Keratinocyte (primary cell): ENCODE measurements around the gene MSL1.

ENCODE experiments used
- CTCF ChIP-seq, 3 experiments: IDR thresholded peaks in 1 of 3; conservative IDR thresholded peaks in 1 of 3; optimal IDR thresholded peaks in 1 of 3; 2 replicates in 2 of 3; 3 replicates in 1 of 3; pipeline versions ENCODE3 to v1.5.1; 2011; ENCODE audit warnings: low read length in 3 of 3, mild to moderate bottlenecking in 3 of 3, moderate library complexity in 2 of 3, control low read depth in 1 of 3, inconsistent platforms in 1 of 3; ENCODE audit not compliant: insufficient read depth in 2 of 3; ENCODE audit errors: extremely low read depth in 1 of 3
- EZH2 ChIP-seq: IDR thresholded peaks from one replicate; pipeline ENCODE4 v1.6.1; 2012; ENCODE audit warnings: inconsistent platforms, mild to moderate bottlenecking, low read length, moderate library complexity

- TF ChIP-seq CTCF (optimal IDR thresholded peaks at IDR 0.05 in 1 of 3, IDR thresholded peaks at IDR 0.05 in 1 of 3, conservative IDR thresholded peaks at IDR 0.05 in 1 of 3; ENCODE audit: extremely low read depth in 1 of 3, insufficient read depth in 2 of 3, low read length in 3 of 3) (no peak), EZH2 (no peak)
Measured at GRCh38 chr17:40115101-40115436, 6.7 kb upstream of the MSL1 start.
